ENCODE data around the gene HRCT1.
"Not testable (repeated sequence)": the region's sequence is repeated elsewhere in the genome, so short reads cannot be mapped to it uniquely, and the experiment has no call there.

HRCT1 gene

GRCh38 chr9:35897376-35898099 lies 8.5 kb upstream of the HRCT1 start:
- not testable (repeated sequence) for DNase-seq

GRCh38 chr9:35898337-35898736 lies 7.7 kb upstream of the HRCT1 start:
- no peak for DNase-seq

DNA sequence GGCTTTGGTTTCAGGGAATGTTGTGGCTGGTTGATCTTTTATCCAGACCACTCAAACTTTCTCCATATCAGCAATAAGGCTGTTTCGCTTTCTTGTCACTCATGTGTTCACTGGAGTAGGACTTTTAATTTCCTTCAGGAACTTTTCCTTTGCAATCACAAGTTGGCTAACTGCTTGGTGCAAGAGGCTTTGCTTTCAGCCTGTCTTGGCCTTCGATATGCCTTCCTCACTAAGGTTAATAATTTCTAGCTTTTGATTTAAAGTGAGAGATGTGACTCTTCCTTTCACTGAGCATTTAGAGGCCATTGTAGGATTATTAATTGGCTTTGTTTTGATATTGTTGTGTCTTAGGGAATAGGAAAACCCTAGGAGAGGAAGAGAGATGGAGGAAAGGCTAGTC lies 7.0 kb upstream of the HRCT1 start:
- no peak for DNase-seq

- DNase-seq = peak; percentile 28 to 34
Measured at GRCh38 chr9:35903049-35903448, 3.0 kb upstream of the HRCT1 start.

DNA sequence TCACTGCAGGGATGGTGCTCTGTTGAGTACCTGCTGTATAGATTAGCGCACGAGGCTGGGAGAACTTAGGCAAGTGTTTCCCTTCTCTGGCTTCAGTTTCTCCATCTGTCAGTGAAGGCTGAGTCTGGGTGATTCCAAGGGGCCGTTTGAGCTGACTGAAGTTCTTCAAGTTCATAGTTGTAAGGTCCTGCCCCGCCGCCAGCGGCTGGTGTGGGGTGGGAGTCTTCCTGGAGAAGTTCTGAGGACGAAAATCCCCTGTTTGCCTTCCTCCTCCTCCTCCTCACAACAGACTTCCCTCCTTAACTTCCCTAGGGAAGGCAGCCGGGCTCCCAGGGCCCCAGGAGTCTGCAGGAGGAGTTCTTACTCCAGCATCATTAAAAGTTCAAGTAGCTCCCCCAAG lies 1.7 kb upstream of the HRCT1 start:
- no peak for DNase-seq

- no peak for DNase-seq
Measured at GRCh38 chr9:35905051-35905781, 786 bp upstream of the HRCT1 start.

GRCh38 chr9:35906923-35907699 lies 1.1 kb downstream of the HRCT1 start:
- DNase-seq = no peak

- DNase-seq = peak; percentile 94 to 95
Measured at GRCh38 chr9:35907711-35908503, 1.9 kb downstream of the HRCT1 start.

- DNase-seq = no peak
Measured at GRCh38 chr9:35908504-35909125, 2.6 kb downstream of the HRCT1 start.

DNA sequence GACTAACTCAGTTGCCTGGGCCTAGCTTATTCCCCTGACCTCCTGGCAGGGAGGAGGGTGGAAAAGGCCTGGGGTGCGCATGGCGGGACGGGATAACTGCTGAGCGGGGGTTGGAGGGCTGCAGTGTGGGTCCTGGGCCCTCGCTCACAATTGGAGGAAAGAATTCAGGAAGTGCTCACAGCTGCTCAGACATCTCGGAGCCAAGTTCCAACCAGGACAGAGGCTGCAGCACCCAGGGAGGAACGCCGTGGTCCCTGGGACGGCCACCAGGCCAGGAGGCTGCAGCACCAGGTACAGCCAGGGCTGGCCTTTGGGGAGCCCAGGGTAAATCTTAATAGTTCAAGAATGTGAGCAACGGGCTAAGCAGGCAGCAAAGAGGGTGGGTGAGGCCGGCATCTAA lies 3.3 kb downstream of the HRCT1 start, which contains the start of gene SPAAR:
Gene SPAAR, plus strand, starts transcription at position 217 of the 400 bp plus-strand sequence. CDS start 974 bp downstream, outside the sequence.
- no peak for DNase-seq

DNA sequence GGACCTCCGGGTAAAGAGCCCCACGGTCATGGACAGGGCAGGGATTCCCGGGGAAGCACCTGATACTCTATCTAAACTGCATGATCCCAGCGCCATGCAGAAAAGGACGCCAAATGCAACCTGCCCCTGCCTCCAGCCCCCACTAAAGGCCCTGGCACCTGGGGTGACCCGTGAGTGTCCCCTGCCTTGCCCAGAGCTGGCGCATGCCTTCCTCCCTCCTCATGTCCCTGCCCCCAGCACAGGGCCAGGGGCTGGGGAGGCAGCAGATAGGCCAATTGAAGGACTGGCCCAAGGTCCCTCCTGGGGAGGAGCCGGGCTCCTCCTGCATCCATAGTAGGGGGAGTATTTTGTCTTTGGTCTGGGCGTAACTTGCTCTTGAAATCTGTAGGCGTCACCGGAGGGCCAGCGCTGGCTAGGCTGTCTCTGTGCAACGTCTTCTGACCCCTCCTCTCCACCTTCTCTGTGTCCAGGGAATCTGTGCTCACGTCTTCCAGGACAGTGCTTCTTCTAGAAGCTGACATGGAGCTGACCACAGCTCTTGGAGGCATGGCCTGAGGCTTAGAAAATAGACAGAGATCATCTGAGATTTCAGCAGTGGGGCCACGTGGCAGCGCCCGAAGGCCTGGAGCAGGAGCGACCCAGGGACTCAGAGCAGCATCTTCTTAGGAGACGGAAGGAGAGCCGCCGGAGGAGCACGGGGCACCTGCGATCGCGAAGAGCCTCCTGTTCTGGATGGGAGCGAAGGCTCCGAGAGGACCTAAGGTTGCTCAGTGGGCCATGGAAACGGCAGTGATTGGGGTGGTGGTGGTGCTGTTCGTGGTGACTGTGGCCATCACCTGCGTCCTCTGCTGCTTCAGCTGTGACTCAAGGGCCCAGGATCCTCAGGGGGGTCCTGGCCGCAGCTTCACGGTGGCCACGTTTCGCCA lies 3.9 kb downstream of the HRCT1 start:
- no peak for DNase-seq

DNA sequence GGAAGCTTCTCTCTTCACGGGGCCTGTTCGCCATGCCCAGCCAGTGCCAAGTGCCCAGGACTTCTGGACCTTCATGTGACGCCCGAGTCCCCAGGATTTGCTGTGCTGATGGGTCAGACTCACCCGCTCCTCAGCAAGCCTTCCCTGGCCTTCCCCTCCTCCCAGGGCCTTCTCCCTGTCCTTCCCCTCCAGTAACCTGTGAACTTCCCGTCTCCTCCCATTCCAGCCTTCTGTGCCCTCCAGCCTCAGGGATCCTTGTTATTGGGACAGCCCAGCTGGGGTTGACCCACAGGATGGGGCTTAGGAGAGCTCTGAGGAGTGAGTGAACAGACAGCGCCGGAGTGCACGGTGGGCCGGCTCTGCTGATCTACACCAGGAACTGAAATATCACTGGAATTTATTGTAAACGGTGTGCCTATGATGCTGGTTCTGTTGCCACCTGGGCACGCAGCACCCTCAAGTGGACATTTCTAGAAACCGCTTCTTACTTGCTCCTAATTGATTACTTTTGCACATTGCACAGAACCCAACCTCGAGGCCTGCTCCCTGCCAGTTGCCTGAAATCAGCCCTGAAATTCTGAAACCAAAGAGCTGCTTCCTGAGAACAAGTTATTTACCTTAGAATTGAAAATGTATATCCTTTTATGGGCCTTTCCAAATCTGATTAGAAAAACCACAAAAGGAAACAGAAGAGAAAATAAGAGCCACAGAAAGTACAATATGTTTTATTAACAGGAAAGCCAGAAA lies 4.8 kb downstream of the HRCT1 start:
- peak; percentile 67 to 75 for DNase-seq

DNA sequence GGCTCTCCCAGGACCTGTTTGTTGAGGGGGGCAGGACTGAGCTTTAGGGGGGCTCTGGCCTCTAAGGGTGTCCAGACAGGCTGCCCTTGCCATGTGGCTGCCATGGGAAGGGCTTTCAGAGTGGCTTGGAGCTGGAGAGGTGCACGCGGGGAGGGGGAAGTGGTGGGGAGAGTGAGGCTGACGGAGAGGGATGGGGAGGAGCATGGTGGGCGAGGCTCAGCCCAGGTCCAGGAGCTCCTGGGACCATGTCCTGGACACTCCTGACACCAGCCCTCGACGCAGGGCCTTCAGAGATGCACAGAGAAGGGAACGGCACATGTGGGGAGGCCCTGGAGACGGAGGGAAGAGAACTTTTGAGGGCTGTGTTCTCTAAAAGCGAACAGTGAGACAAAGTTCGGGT lies 5.7 kb downstream of the HRCT1 start:
- DNase-seq = no peak

GRCh38 chr9:35912791-35913400 lies 6.9 kb downstream of the HRCT1 start:
- DNase-seq = no peak

DNA sequence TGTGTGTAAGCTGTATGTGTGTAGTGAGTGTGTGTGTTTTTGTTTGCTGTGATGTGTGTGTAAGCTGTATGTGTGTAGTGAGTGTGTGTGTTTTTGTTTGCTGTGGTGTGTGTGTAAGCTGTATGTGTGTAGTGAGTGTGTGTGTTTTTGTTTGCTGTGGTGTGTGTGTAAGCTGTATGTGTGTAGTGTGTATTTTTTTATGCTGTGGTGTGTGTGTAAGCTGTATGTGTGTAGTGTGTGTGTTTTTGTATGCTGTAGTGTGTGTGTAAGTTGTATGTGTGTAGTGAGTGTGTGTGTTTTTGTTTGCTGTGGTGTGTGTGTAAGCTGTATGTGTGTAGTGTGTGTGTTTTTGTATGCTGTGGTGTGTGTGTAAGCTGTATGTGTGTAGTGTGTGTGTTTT lies 7.4 kb downstream of the HRCT1 start:
- DNase-seq = not testable (repeated sequence)

GRCh38 chr9:35914301-35914807 lies 8.4 kb downstream of the HRCT1 start:
- DNase-seq = no peak

- DNase-seq = no peak
Measured at GRCh38 chr9:35915681-35916294, 9.8 kb downstream of the HRCT1 start.

DNA sequence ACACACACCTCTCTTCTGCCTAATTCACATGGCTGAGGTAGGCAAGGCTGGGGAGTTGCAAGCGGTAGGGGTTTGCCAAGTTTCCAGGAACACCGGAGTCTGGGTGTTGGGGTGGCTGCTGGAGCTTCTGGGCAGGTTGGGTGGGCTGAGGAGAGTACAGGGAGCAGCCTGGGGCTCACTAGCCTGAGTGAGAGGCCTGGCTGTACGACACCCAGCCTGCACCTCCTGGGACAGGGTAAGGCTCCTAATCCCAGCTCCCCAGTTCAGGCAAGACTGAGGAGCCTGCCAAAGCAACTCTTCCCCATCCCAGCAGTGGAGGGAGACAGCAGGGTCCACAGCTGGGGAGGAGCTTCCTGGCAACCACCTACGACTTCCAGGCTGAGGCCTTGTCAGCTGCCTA lies 11.3 kb downstream of the HRCT1 start:
- no peak for DNase-seq

GRCh38 chr9:35918780-35919179 lies 12.8 kb downstream of the HRCT1 start:
- no peak for DNase-seq

Data from Kasumi-1 (cell line).